Esophagus mucosa (tissue), 1 donor: ENCODE measurements around the gene TGFBR1. TPM values are rescaled to one million over a fixed set of nuclear protein-coding genes. Genes with fewer than 3 reads are reported as not detected.

Experiments
- ATAC-seq: fragments of 200-7000 bp; cut with Tn5 transposase; one replicate; pipeline ENCODE4 v1.9.1; 2020
- total RNA-seq: library from RNA; stranded (reverse); gene quantifications from one replicate; pipeline ENCODE4 v1.2.4, GENCODE V29; 2023
- donor health status: DM: yes; HTN: yes; CAD: no.

TGFBR1 gene
- total RNA-seq, 1 donor from 2014 or later = 31.5 TPM

DNA sequence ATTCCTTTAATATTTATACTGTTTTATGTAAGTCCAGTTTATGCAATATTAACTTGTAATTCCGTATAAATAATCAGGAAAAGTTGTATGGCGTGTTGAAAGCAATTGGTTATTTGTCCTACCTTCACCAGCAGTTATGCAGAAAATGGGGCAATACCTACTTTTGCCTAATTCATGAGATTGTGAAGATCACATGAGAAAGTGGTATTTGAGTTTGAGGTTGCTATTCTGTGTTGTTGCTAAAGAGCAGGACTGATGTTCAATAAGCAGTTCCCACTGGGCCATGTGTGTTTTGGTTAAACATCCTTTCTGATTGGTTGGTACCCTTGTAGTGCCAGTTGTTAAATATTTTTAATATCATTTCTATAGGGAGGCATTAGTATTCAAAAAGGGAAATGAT is 3.2 kb downstream of the TGFBR1 start:
- ATAC-seq = no peak

- no peak for ATAC-seq
These were observed 4.6 kb downstream of the TGFBR1 start for GRCh38 chr9:99109522-99109921.

- ATAC-seq = no peak
These were observed 8.0 kb downstream of the TGFBR1 start for GRCh38 chr9:99112750-99113413.

- no peak for ATAC-seq
These were observed 8.6 kb downstream of the TGFBR1 start for GRCh38 chr9:99113414-99114048.

DNA sequence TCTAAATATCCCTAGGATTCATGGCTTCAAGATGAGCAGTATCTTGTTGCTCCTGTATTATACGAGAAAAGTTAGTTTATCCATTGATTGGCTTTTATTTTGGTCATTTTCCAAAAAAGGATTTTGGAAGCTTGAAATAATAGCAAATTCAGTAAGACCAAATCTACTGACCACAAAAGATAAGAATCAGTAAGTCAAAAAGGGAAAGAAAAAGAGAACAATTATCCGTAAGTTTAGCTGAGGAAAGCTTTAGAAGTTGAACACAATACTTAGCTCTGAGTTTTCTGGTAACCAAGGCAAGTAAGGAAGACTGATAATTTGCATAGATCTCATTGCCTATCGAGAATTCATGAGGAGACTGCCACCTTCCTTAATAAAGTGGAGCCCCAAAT is 9.1 kb downstream of the TGFBR1 start:
- no peak for ATAC-seq

DNA sequence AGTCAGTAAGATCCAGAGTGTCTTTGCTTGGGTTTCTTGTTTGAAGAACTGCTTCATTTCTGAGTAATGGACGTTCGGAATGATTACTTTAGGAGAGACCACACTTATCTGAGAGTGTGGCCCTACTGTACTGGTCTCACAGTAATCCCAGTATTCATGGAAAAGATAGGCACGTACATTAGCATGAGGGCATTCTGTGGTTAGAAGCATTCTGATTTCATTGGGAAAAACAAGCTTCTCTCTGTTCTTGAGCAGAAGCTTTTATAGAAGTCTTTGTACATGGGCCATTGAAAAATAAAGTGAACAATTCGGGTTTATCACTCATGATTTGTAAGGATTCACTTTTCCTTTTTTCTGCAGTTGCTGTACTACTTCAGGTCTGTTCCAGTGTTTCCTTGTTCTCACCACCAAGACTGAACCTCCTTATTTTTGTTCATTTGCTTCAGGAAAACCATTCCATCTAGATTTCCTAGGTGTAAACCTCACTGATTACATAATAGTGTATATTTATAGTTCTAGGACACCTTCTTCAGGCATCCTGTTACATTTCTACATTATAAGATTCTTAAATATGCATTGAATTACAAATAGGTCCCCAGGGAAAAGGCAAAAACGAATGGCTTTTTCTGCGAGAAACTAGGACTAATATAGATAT is 10.1 kb downstream of the TGFBR1 start:
- ATAC-seq = no peak

GRCh38 chr9:99116003-99116411 is 11.1 kb downstream of the TGFBR1 start:
- ATAC-seq = no peak

DNA sequence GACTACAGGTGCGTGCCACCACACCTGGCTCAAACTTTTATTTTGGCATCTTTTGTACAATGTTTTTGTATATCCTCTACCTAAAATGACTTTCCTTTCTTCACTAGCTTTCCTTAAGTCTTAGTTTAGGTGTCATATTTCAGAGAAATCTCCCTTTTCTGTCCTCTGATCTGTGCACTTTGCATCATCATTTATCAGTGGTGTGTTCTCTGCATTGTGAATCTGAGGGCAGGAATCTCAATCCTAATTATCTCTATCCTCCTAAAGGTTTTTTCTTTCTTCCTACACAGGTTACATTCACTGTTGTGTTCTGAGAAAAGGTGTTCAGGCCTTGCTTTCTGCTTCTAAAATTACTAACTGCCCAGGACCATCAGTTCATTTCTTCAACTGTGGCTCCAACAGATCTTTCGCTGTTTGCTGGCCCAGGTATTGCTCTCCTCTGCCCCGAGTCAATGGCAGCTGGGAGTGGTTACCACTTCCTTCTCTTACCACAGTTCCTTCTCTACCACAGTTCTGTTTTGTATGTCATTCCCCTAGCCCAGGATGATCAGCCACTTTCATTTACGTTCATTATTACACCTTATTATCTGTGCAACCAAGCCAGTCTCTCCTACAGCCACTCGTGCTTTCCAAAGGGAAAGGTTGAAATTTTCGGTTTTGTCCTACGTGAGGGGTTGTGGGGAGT is 14.0 kb downstream of the TGFBR1 start:
- peak; percentile 55 for ATAC-seq

DNA sequence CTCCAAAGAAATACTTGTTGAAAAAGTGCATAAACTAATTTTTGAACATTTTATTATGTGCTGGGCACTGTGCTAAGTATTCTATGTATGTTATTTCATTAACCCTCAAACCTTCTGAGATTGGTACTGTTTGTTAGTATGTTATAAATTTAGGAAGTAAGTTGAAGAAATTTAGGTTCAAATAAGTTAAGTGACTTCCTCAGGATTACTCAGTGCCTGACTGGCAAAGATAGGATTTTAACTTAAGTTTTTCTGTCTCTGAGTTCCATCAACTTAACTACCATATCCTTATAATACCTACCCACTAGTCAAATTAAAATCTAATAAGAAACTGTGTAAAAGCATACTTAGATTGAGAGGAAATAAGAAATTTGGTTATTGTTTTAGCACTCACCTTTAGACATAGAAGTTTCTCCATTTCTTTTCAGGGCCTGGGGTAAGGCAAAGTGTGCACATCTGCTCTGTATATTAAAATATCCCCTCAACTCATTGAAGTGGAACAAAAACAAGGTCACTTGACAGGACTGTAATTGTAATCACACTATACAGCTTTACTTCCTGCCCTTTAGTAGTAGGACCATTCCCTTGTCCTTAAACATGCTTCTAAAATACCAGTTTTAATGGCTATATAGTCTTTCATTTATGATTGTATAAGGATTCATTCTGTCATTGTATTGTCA is 15.2 kb downstream of the TGFBR1 start:
- ATAC-seq = no peak

DNA sequence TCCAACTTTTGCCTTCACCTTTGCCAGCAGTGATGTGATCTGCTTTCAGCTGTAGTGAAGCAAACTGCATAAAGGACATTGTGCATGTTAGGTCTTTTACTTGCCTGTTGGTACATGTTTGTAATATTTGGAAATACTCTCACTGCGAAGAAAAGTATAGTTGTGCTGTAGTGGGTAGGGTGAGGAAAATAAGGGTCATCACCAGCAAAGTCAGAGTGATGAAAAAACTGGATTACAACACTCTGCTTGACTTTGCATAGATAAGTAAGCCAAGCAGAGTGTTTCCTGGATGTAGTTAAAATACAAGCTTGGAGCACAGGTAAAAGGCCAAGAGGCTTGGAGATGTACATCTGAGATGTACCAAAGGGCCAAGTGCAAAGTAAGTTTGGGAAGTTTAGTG is 16.7 kb downstream of the TGFBR1 start:
- ATAC-seq = peak; percentile 43

GRCh38 chr9:99124534-99125255 is 19.8 kb downstream of the TGFBR1 start:
- ATAC-seq = no peak

DNA sequence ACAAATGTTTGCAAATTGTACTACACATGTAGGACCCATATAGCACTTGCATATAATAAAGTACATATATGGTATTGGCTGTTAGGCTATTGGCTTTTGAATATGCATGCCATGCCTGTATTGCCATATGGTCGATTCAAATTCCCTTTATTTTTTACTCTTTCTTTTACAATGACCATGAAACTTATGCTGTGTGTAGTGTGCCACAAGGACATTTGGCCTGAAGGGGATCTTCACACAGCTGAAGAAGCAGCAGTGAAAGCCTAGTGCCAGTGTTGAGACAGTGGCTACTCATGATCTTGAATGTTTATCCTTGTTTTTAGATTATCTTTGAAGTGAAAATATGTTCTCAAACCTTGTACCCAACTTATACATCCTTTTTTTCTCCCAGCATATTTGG is 20.5 kb downstream of the TGFBR1 start:
- no peak for ATAC-seq

- ATAC-seq = no peak
These were observed 21.4 kb downstream of the TGFBR1 start for GRCh38 chr9:99126312-99126711.

DNA sequence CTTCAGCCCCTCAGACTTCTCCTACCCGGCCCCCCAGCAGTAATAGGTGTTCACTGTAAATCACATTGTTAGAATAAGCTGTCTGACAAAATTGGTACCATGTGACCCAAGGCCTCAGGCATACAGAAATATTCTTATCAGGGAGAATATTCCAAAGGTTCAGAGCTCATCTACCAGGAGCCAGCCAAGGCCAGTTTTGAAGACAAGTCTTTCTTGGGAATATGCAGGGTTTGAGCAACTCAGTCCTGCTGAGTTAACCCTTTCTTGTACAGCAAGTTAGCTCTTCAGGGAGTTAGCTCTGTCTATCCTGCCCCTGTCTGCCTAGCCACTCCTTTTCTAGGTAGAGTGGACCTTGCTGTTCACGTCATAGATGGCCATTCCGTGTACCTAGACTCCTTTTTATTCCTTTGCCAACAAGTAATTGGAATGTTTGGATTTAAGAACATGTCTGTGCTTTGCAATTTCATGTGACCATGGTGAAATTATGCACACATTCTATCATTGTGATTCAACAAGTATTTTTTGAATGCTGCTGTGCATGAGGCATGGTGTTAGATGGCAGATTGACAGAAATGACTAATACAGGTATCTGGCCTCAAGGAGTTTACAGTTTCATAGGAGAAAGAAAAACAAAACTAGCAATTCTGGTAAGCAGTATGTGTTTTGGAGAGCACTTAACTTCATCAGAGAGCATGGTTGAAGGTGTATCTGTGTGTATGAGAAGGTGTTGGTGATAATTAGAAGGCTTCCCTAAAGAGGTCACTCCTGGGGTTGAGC is 22.6 kb downstream of the TGFBR1 start:
- peak; percentile 93 for ATAC-seq

- ATAC-seq = no peak
These were observed 23.2 kb downstream of the TGFBR1 start for GRCh38 chr9:99128133-99128406.

GRCh38 chr9:99129091-99129490 is 24.2 kb downstream of the TGFBR1 start:
- ATAC-seq = no peak

GRCh38 chr9:99130069-99130468 is 25.2 kb downstream of the TGFBR1 start:
- ATAC-seq = no peak

DNA sequence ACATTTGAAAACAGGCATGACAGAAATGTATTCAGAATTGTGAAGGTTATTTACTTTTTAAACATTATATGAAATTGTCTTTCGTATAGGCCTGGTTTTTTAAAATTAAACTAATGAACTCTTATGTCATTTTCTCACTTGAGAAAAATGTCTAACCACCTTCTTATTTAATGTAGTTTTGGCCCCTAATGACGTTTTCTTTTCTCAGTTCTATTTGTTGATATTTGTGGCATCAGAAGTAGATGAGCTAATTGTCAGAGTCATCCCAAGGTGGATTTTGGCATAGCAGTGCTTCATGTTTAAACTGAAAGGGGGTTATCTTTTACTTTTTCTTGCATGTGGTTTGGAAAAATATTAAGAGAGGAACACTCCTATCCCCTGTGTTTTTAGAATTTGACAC is 28.2 kb downstream of the TGFBR1 start:
- no peak for ATAC-seq

DNA sequence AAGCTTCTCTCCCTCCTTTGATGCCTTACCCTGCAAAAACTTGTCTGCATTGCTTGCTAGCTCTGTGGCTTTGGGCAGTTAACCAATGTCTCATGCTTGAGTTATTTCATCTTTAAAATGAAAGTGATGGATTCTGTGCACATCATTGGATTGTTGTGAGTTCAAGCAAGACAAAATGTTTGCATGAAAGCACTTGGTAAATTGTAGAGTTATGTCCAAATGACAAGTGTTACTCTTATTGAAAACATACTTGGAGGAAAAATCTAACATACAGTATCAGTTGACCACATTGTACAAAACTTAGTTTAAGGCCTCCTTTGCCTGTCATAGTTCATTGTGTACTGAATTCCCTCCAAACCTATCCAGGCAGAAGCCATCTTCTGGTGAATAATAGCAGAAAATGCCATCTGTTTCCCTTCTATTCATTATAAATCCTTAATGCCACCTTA is 30.0 kb downstream of the TGFBR1 start:
- ATAC-seq = no peak

DNA sequence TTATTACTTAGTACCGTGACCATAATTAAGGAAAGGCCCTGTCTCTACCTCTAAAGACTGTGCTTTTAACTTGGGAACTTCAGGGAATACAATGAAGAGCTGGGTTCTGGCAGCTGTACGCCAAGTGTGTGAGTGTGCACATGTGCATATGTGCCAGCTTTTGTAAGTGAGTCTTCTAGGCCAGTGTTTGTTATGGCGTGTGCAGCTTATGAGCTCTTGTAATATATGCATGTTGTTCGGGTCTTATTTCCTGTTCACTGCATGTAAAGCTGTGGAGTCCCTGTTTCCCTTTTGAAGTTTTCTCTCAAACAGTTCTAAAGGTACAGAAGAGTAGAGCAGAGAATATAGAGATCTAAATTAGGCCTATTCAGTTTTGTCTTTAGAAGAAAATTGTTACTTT is 30.5 kb downstream of the TGFBR1 start:
- no peak for ATAC-seq

DNA sequence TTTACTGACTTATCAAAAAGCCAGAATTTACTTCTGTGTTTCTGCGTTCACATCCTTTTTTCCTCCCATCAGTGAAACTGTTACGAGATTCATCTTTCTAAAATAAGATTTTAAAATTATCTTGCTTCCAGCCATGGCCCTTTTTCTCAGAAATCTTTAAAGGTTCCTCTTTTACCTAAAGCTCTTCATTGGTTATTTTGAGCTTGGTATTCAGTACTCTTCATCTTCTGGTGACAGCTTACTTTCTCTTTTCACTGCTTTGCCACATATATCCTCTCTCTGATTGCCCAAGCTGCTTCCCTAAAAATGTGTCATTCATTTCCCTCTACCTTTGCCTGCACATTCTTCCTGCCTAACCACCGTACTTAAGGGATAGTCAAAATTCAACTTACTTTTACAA is 32.3 kb downstream of the TGFBR1 start:
- no peak for ATAC-seq

DNA sequence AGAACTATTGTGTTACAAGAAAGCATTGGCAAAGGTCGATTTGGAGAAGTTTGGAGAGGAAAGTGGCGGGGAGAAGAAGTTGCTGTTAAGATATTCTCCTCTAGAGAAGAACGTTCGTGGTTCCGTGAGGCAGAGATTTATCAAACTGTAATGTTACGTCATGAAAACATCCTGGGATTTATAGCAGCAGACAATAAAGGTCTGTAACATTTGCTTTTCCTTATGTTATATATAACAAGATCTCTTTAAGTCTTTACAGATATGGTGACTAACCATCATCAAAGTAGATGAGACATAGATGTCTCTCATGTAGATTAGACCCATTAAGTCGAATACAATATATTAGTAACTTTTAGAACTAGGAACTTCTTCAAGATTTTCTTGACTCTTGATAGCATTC is 33.0 kb downstream of the TGFBR1 start:
- no peak for ATAC-seq
